ENCODE measurements around the gene RSPO3. TPM values are rescaled to one million over a fixed set of nuclear protein-coding genes. Genes with fewer than 3 reads are reported as not detected.

Gene RSPO3
- total and polyA plus RNA-seq, 9 of the 15 experiments (the other 6 are each of a cell fraction or from before 2014, with no cell fraction given) = not detected

- TF ChIP-seq, protein P1, sequence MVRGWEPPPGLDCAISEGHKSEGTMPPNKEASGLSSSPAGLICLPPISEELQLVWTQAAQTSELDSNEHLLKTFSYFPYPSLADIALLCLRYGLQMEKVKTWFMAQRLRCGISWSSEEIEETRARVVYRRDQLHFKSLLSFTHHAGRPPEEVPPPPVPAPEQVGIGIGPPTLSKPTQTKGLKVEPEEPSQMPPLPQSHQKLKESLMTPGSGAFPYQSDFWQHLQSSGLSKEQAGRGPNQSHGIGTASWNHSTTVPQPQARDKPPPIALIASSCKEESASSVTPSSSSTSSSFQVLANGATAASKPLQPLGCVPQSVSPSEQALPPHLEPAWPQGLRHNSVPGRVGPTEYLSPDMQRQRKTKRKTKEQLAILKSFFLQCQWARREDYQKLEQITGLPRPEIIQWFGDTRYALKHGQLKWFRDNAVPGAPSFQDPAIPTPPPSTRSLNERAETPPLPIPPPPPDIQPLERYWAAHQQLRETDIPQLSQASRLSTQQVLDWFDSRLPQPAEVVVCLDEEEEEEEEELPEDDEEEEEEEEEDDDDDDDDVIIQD (CRISPR knock-in tag; IDR thresholded peaks at IDR 0.05) = no peak
- TF ChIP-seq PTBP1 (IDR thresholded peaks at IDR 0.05; ENCODE audit: low read depth, low read length) = no peak
- no peak for TF ChIP-seq HMG20A (CRISPR knock-in tag; conservative IDR thresholded peaks at IDR 0.05)
These were observed 30.0 kb downstream of the RSPO3 start (continued) for GRCh38 chr6:127148511-127148910.

DNA sequence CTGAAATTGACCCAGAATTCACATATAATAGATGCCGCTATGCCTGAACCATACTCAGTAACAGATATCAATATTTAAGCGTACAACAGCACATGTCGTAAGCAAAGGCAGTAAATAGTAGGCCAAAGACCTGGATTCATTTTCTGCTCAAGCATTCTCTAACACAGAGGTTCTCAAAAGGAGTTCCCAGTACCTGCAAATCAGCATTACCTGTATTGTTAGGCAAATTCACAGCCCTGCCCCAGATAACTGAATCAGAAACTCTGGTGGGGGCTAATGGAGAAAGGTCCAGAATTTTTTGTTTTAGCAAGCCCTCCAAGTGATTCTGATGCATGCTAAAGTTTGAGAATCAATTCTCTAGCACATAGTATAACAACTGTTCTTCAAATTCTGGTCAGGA, 36.0 kb downstream of the RSPO3 start:
- Histone ChIP-seq H3K27ac (ENCODE audit: extremely low read depth, low read depth, low read length) (no peak overlapping the region), H3K4me3 (no peak overlapping the region), H3K4me2 (ENCODE audit: insufficient read depth, low read length) (no peak overlapping the region), H3K4me1 (replicated peaks in 1 of 2; ENCODE audit: control insufficient read depth in 2 of 2, insufficient read depth in 2 of 2, low read length in 2 of 2) (no peaks in the 10 kb centered on the region), H3K9me1 (ENCODE audit: control insufficient read depth, insufficient read depth, low read length) (no peaks in the 10 kb centered on the region), H3K79me2 (ENCODE audit: control insufficient read depth, insufficient read depth, low read length) (no peaks in the 10 kb centered on the region), H3K9ac (ENCODE audit: insufficient read depth in 1 of 2, low read depth in 2 of 2, low read length in 2 of 2) (no peak overlapping the region), H3K27me3 (ENCODE audit: control insufficient read depth in 2 of 2, insufficient read depth in 2 of 2, low read length in 2 of 2) (no peaks in the 10 kb centered on the region), H4K20me1 (replicated peaks; ENCODE audit: control insufficient read depth, insufficient read depth, low read length) (no peaks in the 10 kb centered on the region), H3K36me3 (ENCODE audit: control insufficient read depth, insufficient read depth, low read length) (no peaks in the 10 kb centered on the region), H2AFZ (ENCODE audit: low read depth, low read length) (no peak overlapping the region), H3K9me3 (replicated peaks; ENCODE audit: control insufficient read depth, insufficient read depth, low read depth, low read length) (no peaks in the 10 kb centered on the region)
- no TSS peak for BruUV-seq (replicated peaks)
- in situ Hi-C loops (cut with MboI) (no loop called here), intact Hi-C loops (cut with micrococcal nuclease) (no loop called here)
- ChIA-PET CTCF (ENCODE audit: low intra/inter-chr PET ratio) (no interaction called here), POLR2A (no interaction called here)
- no peak for FAIRE-seq
- no peak for ATAC-seq
- 0% methylated on average over 3 of the region's 3 CpGs for WGBS (ENCODE audit: insufficient coverage, low coverage, missing lambda C conversion rate)
- no peak for DNase-seq (ENCODE audit: extremely low read depth in 1 of 4, low spot score in 3 of 4)
- TF ChIP-seq ZNF41 (CRISPR knock-in tag; conservative IDR thresholded peaks at IDR 0.05) = no peak
- no peak for TF ChIP-seq HES1 (IDR thresholded peaks at IDR 0.05; ENCODE audit: low read depth)
- no peak for TF ChIP-seq BRF1 (IDR thresholded peaks at IDR 0.05; ENCODE audit: borderline replicate concordance, extremely low read depth, insufficient read length)
- TF ChIP-seq JUND (IDR thresholded peaks at IDR 0.05; ENCODE audit: borderline replicate concordance, low read depth, low read length) = no peak
- TF ChIP-seq JUND (tag; IDR thresholded peaks at IDR 0.05; ENCODE audit: borderline replicate concordance, low read depth, low read length) = no peak
- no peak for TF ChIP-seq ETV6 (IDR thresholded peaks at IDR 0.05; ENCODE audit: borderline replicate concordance in 1 of 2, low read depth in 2 of 2, low read length in 1 of 2)
- no peak for TF ChIP-seq ETV6 (CRISPR knock-in tag; IDR thresholded peaks at IDR 0.05; ENCODE audit: borderline replicate concordance)
- no peak for TF ChIP-seq NR2C2 (CRISPR knock-in tag; IDR thresholded peaks at IDR 0.05)
- TF ChIP-seq NR2C2 (tag; IDR thresholded peaks at IDR 0.05) = no peak
- no peak for TF ChIP-seq ZNF395 (CRISPR knock-in tag; IDR thresholded peaks at IDR 0.05)
- TF ChIP-seq, protein P2, sequence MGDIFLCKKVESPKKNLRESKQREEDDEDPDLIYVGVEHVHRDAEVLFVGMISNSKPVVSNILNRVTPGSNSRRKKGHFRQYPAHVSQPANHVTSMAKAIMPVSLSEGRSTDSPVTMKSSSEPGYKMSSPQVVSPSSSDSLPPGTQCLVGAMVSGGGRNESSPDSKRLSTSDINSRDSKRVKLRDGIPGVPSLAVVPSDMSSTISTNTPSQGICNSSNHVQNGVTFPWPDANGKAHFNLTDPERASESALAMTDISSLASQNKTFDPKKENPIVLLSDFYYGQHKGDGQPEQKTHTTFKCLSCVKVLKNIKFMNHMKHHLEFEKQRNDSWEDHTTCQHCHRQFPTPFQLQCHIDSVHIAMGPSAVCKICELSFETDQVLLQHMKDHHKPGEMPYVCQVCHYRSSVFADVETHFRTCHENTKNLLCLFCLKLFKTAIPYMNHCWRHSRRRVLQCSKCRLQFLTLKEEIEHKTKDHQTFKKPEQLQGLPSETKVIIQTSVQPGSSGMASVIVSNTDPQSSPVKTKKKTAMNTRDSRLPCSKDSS (IDR thresholded peaks at IDR 0.05; ENCODE audit: low read depth, partially characterized antibody) = no peak
- TF ChIP-seq KDM5B (IDR thresholded peaks at IDR 0.05; ENCODE audit: insufficient replicate concordance, low read depth, low read length) = no peak
- no peak for TF ChIP-seq PHB2 (IDR thresholded peaks at IDR 0.05; ENCODE audit: low read depth)

Measured in K562 (cell line).